ENCODE measurements around the gene FBN2.
"Not testable (repeated sequence)": the region's sequence is repeated elsewhere in the genome, so short reads cannot be mapped to it uniquely, and the experiment has no call there.

- TF ChIP-seq CTCF (conservative IDR thresholded peaks at IDR 0.05; ENCODE audit: low read depth, low read length); EZH2 (IDR thresholded peaks at IDR 0.05; ENCODE audit: borderline replicate concordance, low read depth, low read length, poor library complexity, severe bottlenecking): not testable (repeated sequence)
Observed at GRCh38 chr5:128457147-128457915, 80.7 kb downstream of the FBN2 start.

Data from A673 (cell line).